CD8-positive, alpha-beta memory T cell (primary cell): ENCODE data around the gene CCDC150. TPM values are rescaled to one million over a fixed set of nuclear protein-coding genes. Genes with fewer than 3 reads are reported as not detected.
"Not testable (repeated sequence)": the region's sequence is repeated elsewhere in the genome, so short reads cannot be mapped to it uniquely, and the experiment has no call there.

Experiments used
- CTCF ChIA-PET: fragments of 350-600 bp; sonication (Branson Sonifier 250); formaldehyde crosslinking; loops from one replicate; lab custom pipeline; 2021; ENCODE audit warnings: antibody characterized with exemption; lab: Charles Lee
- POLR2A ChIA-PET: fragments of 350-600 bp; sonication (Branson Sonifier 250); formaldehyde crosslinking; loops from one replicate; lab custom pipeline; 2021; ENCODE audit warnings: antibody characterized with exemption; lab: Charles Lee
- DNase-seq, 5 donors: peaks; one replicate each; pipeline versions ENCODE4 v3.0.0 to v3.0.0-alpha.2; 2020 to 2022; ENCODE audit warnings: mixed read lengths in 1 of 5
- H3K27ac ChIP-seq: one replicate; pipeline ENCODE4 v1.7.0; 2013; ENCODE audit warnings: low read depth, mild to moderate bottlenecking, low read length, moderate library complexity
- H3K27me3 ChIP-seq: 2 replicates; pipeline ENCODE4 v1.7.0; 2013; ENCODE audit warnings: low read length, mild to moderate bottlenecking; ENCODE audit not compliant: insufficient read depth, poor library complexity, severe bottlenecking
- H3K36me3 ChIP-seq: 2 replicates; pipeline ENCODE4 v1.7.0; 2013; ENCODE audit warnings: mild to moderate bottlenecking, low read length, moderate library complexity; ENCODE audit not compliant: insufficient read depth
- H3K4me1 ChIP-seq: 2 replicates; pipeline ENCODE4 v1.7.0; 2013; ENCODE audit warnings: mild to moderate bottlenecking, low read length, moderate library complexity; ENCODE audit not compliant: insufficient read depth
- H3K4me3 ChIP-seq: 2 replicates; pipeline ENCODE4 v1.7.0; 2013; ENCODE audit warnings: mild to moderate bottlenecking, low read length
- H3K9me3 ChIP-seq: 2 replicates; pipeline ENCODE4 v1.7.0; 2013; ENCODE audit warnings: mild to moderate bottlenecking, low read length
- H3K27ac Mint-ChIP-seq, 8 donors: one replicate each; pipeline ENCODE4 v1.8.0; 2020 to 2021; ENCODE audit warnings: mixed read lengths in 8 of 8, mild to moderate bottlenecking in 6 of 8, inconsistent platforms in 3 of 8, moderate library complexity in 3 of 8
- H3K27me3 Mint-ChIP-seq, 2 donors: one replicate each; pipeline ENCODE4 v1.8.0; 2020 to 2021; ENCODE audit warnings: mixed read lengths in 2 of 2, mild to moderate bottlenecking in 1 of 2, moderate library complexity in 1 of 2
- H3K36me3 Mint-ChIP-seq, 3 donors: one replicate each; pipeline ENCODE4 v1.8.0; 2020 to 2021; ENCODE audit warnings: mixed read lengths in 3 of 3, inconsistent platforms in 1 of 3, mild to moderate bottlenecking in 1 of 3
- H3K4me1 Mint-ChIP-seq, 3 donors: one replicate each; pipeline ENCODE4 v1.8.0; 2020 to 2021; ENCODE audit warnings: mixed read lengths in 3 of 3, inconsistent platforms in 1 of 3, mild to moderate bottlenecking in 1 of 3
- H3K4me3 Mint-ChIP-seq, 7 donors: one replicate each; pipeline ENCODE4 v1.8.0; 2020 to 2021; ENCODE audit warnings: mixed read lengths in 7 of 7, mild to moderate bottlenecking in 6 of 7, moderate library complexity in 4 of 7, inconsistent platforms in 2 of 7
- H3K9me3 Mint-ChIP-seq, 5 donors: one replicate each; pipeline ENCODE4 v1.8.0; 2020 to 2022; ENCODE audit warnings: mixed read lengths in 5 of 5, mild to moderate bottlenecking in 3 of 5, moderate library complexity in 2 of 5, inconsistent platforms in 1 of 5
- polyA plus RNA-seq: library from polyadenylated mRNA; unstranded; fragments of 300-500 nt; fragmentation: Illumina TruSeq; gene quantifications from one replicate; pipeline ENCODE4 v1.2.3, GENCODE V29; 2021
- total RNA-seq, 2 experiments: library from RNA; stranded (reverse); gene quantifications; one replicate each; pipeline ENCODE4 v1.2.3, GENCODE V29; 2021

CCDC150 gene
- total and polyA plus RNA-seq, 3 experiments from 2014 or later: 0.07 to 8.2 (median 7.9) TPM

- Mint-ChIP-seq H3K4me3 (no peak overlapping the region), H3K9me3 (no peaks in the 10 kb centered on the region), H3K27ac (no peak overlapping the region), H3K36me3 (no peaks in the 10 kb centered on the region), H3K4me1 (peaks cover under 1 to 4% (median 2%) of the 10 kb centered on the region in 3 donors), H3K27me3 (peaks cover 39 to 51% of the 10 kb centered on the region in 2 donors)
- POLR2A ChIA-PET: no interaction called here
- DNase-seq: no peak
- H3K9me3 ChIP-seq: no peaks in the 10 kb centered on the region
- H3K36me3 ChIP-seq: no peaks in the 10 kb centered on the region
- H3K4me3 ChIP-seq: no peak overlapping the region
- H3K27me3 ChIP-seq: peaks cover 9% of the 10 kb centered on the region
- H3K4me1 ChIP-seq: no peaks in the 10 kb centered on the region
- CTCF ChIA-PET: no interaction called here
- no peak overlapping the region for H3K27ac ChIP-seq
Observed at GRCh38 chr2:196597531-196597930, 42.0 kb upstream of the CCDC150 start.

GRCh38 chr2:196598412-196598811 is 41.1 kb upstream of the CCDC150 start:
- CTCF ChIA-PET: no interaction called here
- H3K9me3 Mint-ChIP-seq: no peaks in the 10 kb centered on the region
- H3K27me3 ChIP-seq: peaks cover 9% of the 10 kb centered on the region
- H3K27ac ChIP-seq: no peak overlapping the region
- peaks cover 40 to 50% of the 10 kb centered on the region in 2 donors for H3K27me3 Mint-ChIP-seq
- POLR2A ChIA-PET: no interaction called here
- H3K36me3 ChIP-seq: no peaks in the 10 kb centered on the region
- H3K4me3 ChIP-seq: no peak overlapping the region
- H3K4me1 ChIP-seq: no peaks in the 10 kb centered on the region
- DNase-seq: no peak
- no peaks in the 10 kb centered on the region for H3K36me3 Mint-ChIP-seq
- no peaks in the 10 kb centered on the region for H3K9me3 ChIP-seq
- no peak overlapping the region for H3K4me3 Mint-ChIP-seq
- H3K27ac Mint-ChIP-seq: no peak overlapping the region
- H3K4me1 Mint-ChIP-seq: peaks cover 0 to 4% (median 2%) of the 10 kb centered on the region in 3 donors

DNA sequence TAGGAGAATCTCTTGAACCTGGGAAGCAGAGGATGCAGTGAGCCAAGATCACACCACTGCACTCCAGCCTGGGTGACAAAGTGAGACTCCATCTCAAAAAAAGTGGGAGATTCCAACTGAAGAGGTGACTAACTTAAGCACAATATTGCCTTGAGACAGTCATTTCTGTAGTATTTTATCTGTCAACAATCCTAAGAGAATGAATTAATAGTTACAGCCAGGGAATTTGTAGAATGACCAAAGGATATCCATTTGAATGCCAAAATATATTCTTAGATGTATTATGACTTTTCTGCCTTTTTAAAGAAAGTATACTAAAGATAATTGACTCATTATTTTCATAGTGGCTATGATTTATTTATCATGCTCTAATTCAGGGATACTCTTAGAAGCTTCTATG is 40.7 kb upstream of the CCDC150 start:
- no peak overlapping the region for H3K4me3 Mint-ChIP-seq
- Histone ChIP-seq H3K27me3 (peaks cover 5% of the 10 kb centered on the region), H3K9me3 (no peaks in the 10 kb centered on the region), H3K36me3 (no peaks in the 10 kb centered on the region), H3K4me1 (no peaks in the 10 kb centered on the region), H3K4me3 (no peak overlapping the region), H3K27ac (no peak overlapping the region)
- ChIA-PET POLR2A (no interaction called here), CTCF (no interaction called here)
- no peaks in the 10 kb centered on the region for H3K36me3 Mint-ChIP-seq
- H3K4me1 Mint-ChIP-seq: no peaks in the 10 kb centered on the region
- no peak for DNase-seq
- no peaks in the 10 kb centered on the region for H3K9me3 Mint-ChIP-seq
- peaks cover 36 to 46% of the 10 kb centered on the region in 2 donors for H3K27me3 Mint-ChIP-seq
- H3K27ac Mint-ChIP-seq: no peak overlapping the region

DNA sequence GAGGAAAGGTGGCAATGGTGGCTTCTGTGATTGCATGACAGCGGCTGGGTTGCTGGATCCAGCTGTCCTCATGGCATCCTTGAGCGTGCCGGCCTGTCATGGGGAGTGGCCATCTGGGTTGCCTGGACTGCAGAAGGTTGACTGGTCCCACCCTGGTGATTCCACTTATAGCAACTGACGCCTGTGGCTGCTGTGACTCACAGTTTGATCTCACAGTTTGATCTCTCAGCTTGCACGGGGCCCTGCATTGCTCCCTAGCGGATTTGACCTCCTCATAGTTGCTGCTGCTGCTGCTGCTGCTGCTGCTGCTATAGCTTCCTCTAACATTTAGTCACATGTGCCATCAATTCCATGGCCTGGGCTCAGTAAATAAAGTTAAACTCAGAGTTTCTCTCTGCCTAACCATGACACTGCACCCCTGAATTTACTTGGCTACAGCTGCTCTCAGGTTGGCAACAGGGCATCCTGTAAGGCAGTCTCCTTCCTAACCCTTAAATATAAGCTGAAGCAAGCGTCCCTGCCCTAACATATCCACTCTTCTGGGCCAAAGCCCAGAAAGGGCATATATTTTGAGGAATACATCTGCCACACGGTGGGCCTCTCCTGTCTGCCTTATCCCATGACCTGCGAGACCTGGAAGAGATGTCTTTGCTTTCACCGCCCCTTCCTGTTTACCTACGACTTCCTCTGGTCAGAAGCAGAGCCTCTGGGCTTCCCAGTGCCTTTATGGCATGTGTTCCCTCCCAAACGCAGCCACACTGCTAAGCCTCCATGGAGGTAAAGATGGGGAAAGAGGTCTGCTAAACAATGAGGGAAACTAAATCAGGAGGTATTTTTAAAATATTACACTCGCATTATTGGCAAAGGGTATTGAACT is 37.8 kb upstream of the CCDC150 start:
- peaks cover 0 to 4% (median 3%) of the 10 kb centered on the region in 3 donors for H3K4me1 Mint-ChIP-seq
- no peak overlapping the region for H3K4me3 Mint-ChIP-seq
- ChIA-PET CTCF (no interaction called here), POLR2A (no interaction called here)
- Histone ChIP-seq H3K9me3 (no peaks in the 10 kb centered on the region), H3K36me3 (no peaks in the 10 kb centered on the region), H3K27ac (no peak overlapping the region), H3K4me1 (no peaks in the 10 kb centered on the region), H3K27me3 (no peaks in the 10 kb centered on the region), H3K4me3 (no peak overlapping the region)
- no peak overlapping the region for H3K27ac Mint-ChIP-seq
- H3K27me3 Mint-ChIP-seq: peaks cover 26% of the 10 kb centered on the region in 2 donors
- no peaks in the 10 kb centered on the region for H3K9me3 Mint-ChIP-seq
- no peaks in the 10 kb centered on the region for H3K36me3 Mint-ChIP-seq
- DNase-seq: no peak

DNA sequence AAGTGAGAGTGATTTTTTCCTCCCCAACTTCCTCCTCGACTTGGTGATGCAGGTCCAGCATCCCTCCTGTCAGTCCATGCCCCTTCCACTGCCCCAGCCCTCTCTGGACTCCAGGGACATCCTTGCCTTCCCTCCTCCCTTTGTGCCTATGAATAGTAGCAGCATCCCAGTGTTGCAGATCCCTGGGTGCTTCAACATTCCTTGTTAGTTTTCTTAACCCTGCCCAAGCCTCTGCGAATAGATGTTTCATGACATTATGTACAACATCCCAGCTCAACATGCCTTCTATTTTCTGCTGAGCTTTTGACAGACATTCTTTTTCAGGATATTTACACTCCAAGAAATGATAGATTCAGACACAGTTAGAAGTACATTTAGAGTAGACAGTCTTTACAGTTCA is 35.3 kb upstream of the CCDC150 start:
- DNase-seq: no peak
- Mint-ChIP-seq H3K27me3 (peaks cover 16 to 17% of the 10 kb centered on the region in 2 donors), H3K27ac (no peak overlapping the region), H3K36me3 (no peaks in the 10 kb centered on the region), H3K4me3 (no peak overlapping the region), H3K4me1 (peaks cover 0 to 6% (median 5%) of the 10 kb centered on the region in 3 donors), H3K9me3 (peaks cover 0 to 2% (median 0%) of the 10 kb centered on the region in 5 donors)
- ChIA-PET CTCF (no interaction called here), POLR2A (no interaction called here)
- no peaks in the 10 kb centered on the region for H3K27me3 ChIP-seq
- H3K4me1 ChIP-seq: no peaks in the 10 kb centered on the region
- no peak overlapping the region for H3K4me3 ChIP-seq
- H3K9me3 ChIP-seq: no peaks in the 10 kb centered on the region
- no peaks in the 10 kb centered on the region for H3K36me3 ChIP-seq
- no peak overlapping the region for H3K27ac ChIP-seq

DNA sequence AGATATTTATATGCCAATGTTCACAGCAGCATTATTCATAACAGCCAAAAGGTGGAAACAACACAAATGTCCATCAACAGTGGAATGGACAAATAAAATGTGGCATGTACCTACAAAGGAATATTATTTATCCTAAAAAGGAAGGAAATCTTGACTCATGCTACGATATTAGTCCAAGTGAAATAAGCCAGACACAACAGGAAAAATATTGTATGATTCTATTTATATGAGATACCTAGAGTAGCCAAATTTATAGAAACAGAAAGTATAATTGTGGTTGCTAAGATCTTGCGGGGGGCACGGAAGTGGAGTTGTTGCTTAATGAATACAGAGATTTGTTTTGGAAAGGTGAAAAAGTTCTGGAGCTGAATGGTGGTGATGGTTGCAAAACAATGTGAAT is 33.0 kb upstream of the CCDC150 start:
- Mint-ChIP-seq H3K4me1 (peaks cover 0 to 6% (median 5%) of the 10 kb centered on the region in 3 donors), H3K4me3 (no peak overlapping the region), H3K27ac (no peak overlapping the region), H3K27me3 (peaks cover 3 to 12% of the 10 kb centered on the region in 2 donors), H3K36me3 (no peaks in the 10 kb centered on the region), H3K9me3 (peaks cover 0 to 2% (median 0%) of the 10 kb centered on the region in 5 donors)
- Histone ChIP-seq H3K27me3 (no peaks in the 10 kb centered on the region), H3K4me1 (no peaks in the 10 kb centered on the region), H3K27ac (no peak overlapping the region), H3K9me3 (no peaks in the 10 kb centered on the region), H3K36me3 (no peaks in the 10 kb centered on the region), H3K4me3 (no peak overlapping the region)
- CTCF ChIA-PET: no interaction called here
- no peak for DNase-seq
- POLR2A ChIA-PET: no interaction called here

DNA sequence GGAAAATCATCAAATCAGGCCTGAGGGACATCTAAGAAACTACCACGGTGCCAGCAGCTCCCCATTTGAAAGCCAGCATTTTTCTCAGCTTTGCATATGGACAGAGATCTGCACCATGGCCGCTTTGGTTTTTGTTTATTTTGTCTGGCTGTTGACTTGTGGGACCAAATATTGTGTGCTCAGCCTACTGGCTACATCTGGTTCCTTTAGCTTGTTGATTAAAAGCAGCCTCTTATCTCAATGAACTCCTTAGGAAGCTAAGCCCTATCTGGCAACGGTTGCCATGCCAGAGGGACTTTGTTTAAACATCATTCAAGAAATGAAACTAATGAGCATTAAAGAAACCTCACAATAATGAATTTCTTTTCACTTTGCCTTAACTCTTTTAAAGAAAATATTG is 32.4 kb upstream of the CCDC150 start:
- Mint-ChIP-seq H3K4me3 (no peak overlapping the region), H3K4me1 (peaks cover 0 to 6% (median 5%) of the 10 kb centered on the region in 3 donors), H3K27ac (no peak overlapping the region), H3K9me3 (peaks cover 0 to 2% (median 0%) of the 10 kb centered on the region in 5 donors), H3K36me3 (no peaks in the 10 kb centered on the region), H3K27me3 (peaks cover 3 to 11% of the 10 kb centered on the region in 2 donors)
- no peak overlapping the region for H3K27ac ChIP-seq
- no peak overlapping the region for H3K4me3 ChIP-seq
- H3K27me3 ChIP-seq: no peaks in the 10 kb centered on the region
- H3K36me3 ChIP-seq: no peaks in the 10 kb centered on the region
- no peak for DNase-seq
- H3K4me1 ChIP-seq: no peaks in the 10 kb centered on the region
- CTCF ChIA-PET: no interaction called here
- POLR2A ChIA-PET: no interaction called here
- H3K9me3 ChIP-seq: no peaks in the 10 kb centered on the region

DNA sequence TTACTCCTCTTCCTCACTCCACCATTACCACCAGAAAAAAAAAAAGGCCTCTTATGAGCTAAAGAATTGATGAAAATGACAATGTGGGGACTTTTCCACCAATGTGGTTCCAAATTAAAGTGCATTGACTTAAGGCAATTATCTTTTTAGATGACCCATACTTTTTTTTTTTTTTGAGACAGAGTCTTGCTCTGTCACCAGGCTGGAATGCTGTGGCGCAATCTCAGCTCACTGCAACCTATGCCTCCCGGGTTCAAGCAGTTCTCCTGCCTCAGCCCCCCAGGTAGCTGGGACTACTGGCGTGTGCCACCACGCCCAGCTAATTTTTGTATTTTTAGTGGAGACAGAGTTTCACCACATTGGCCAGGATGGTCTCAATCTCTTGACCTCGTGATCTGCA is 31.6 kb upstream of the CCDC150 start:
- H3K36me3 ChIP-seq, H3K27ac ChIP-seq, H3K4me3 Mint-ChIP-seq, H3K4me3 ChIP-seq, H3K4me1 Mint-ChIP-seq, POLR2A ChIA-PET, DNase-seq, H3K9me3 Mint-ChIP-seq, H3K27me3 ChIP-seq, H3K36me3 Mint-ChIP-seq, H3K27ac Mint-ChIP-seq, H3K27me3 Mint-ChIP-seq, H3K4me1 ChIP-seq, CTCF ChIA-PET, H3K9me3 ChIP-seq: not testable (repeated sequence)
